ENCODE measurements around the gene ROPN1B. TPM values are rescaled to one million over a fixed set of nuclear protein-coding genes. Genes with fewer than 3 reads are reported as not detected.

ROPN1B gene
- total RNA-seq, 3 donors from 2014 or later = not detected

DNA sequence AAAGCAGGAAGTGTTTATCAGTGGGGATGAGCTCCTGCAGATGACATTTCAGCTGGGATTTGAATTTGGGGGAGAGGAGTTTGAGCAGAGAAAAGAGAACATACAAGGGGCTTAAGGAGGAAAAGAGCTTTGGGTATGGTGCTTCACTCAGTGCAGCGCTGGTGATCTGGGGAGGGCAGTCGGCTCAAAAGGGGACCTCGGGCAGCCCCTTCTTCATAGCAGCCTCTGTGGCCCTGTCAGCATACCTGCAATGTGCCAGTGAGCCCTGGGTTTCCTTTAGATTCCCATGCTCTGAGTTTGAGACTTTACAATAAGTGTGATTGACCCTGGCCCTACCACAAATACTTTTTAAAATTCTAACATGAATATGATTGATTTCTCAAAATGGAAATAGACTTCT, 40.2 kb downstream of the ROPN1B start:
- no peaks in the 10 kb centered on the region for H3K4me1 Mint-ChIP-seq (ENCODE audit: low read depth)
- H3K27me3 Mint-ChIP-seq (ENCODE audit: low read depth) = no peaks in the 10 kb centered on the region
- H3K9me3 Mint-ChIP-seq = no peaks in the 10 kb centered on the region
- DNase-seq = no peak
- peaks cover 60% of the 10 kb centered on the region for H3K36me3 Mint-ChIP-seq (ENCODE audit: insufficient read depth)
- no peak overlapping the region for H3K4me3 Mint-ChIP-seq
- ATAC-seq = no peak

- DNase-seq = no peak
- H3K36me3 Mint-ChIP-seq (ENCODE audit: insufficient read depth) = peaks cover 46% of the 10 kb centered on the region
These were observed 44.8 kb downstream of the ROPN1B start for GRCh38 chr3:126013751-126014156.

GRCh38 chr3:126014252-126014651, 45.3 kb downstream of the ROPN1B start:
- Mint-ChIP-seq H3K27me3 (ENCODE audit: low read depth) (no peaks in the 10 kb centered on the region), H3K4me3 (no peak overlapping the region), H3K4me1 (ENCODE audit: low read depth) (no peaks in the 10 kb centered on the region), H3K9me3 (no peaks in the 10 kb centered on the region), H3K36me3 (ENCODE audit: insufficient read depth) (peaks cover 44% of the 10 kb centered on the region)
- ATAC-seq = no peak
- no peak for DNase-seq

More at GRCh38 chr3:126013751-126014156, 44.8 kb downstream of the ROPN1B start:
- no peaks in the 10 kb centered on the region for H3K4me1 Mint-ChIP-seq (ENCODE audit: low read depth)
- H3K9me3 Mint-ChIP-seq = no peaks in the 10 kb centered on the region
- no peak for ATAC-seq
- H3K27me3 Mint-ChIP-seq (ENCODE audit: low read depth) = no peaks in the 10 kb centered on the region
- no peak overlapping the region for H3K4me3 Mint-ChIP-seq

DNA sequence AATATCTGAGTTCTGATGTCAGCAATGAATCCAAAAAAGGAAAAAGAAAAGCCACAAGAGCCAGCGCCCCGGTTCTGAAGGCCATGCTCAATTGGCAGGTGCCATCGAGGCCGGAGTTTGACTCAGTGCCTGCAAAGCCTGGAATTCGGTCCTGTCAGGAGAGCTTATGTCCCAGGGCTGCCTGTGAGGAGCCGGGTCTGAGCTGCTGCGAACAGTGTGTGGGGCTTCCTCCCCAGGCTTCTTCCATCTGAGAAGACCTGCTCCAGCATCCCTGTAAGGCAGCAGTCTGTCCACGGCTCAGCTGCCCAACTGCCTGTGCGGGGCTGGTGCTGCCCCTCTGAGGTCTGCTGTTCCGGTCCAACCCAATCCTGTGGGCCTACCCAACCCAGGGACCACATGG, 46.1 kb downstream of the ROPN1B start:
- Mint-ChIP-seq H3K27me3 (ENCODE audit: low read depth) (no peaks in the 10 kb centered on the region), H3K9me3 (no peaks in the 10 kb centered on the region), H3K4me1 (ENCODE audit: low read depth) (no peaks in the 10 kb centered on the region), H3K4me3 (no peak overlapping the region), H3K36me3 (ENCODE audit: insufficient read depth) (peaks cover 43% of the 10 kb centered on the region)
- ATAC-seq = no peak
- no peak for DNase-seq

GRCh38 chr3:126016616-126017015, 47.6 kb downstream of the ROPN1B start:
- no peaks in the 10 kb centered on the region for H3K4me1 Mint-ChIP-seq (ENCODE audit: low read depth)
- peaks cover 43% of the 10 kb centered on the region for H3K36me3 Mint-ChIP-seq (ENCODE audit: insufficient read depth)
- H3K4me3 Mint-ChIP-seq = no peak overlapping the region
- H3K27me3 Mint-ChIP-seq (ENCODE audit: low read depth) = no peaks in the 10 kb centered on the region
- DNase-seq (no peak), ATAC-seq (no peak)
- no peaks in the 10 kb centered on the region for H3K9me3 Mint-ChIP-seq

GRCh38 chr3:126017362-126017761, 48.4 kb downstream of the ROPN1B start:
- Mint-ChIP-seq H3K9me3 (no peaks in the 10 kb centered on the region), H3K4me1 (ENCODE audit: low read depth) (no peaks in the 10 kb centered on the region), H3K36me3 (ENCODE audit: insufficient read depth) (peaks cover 37% of the 10 kb centered on the region), H3K4me3 (no peak overlapping the region), H3K27me3 (ENCODE audit: low read depth) (no peaks in the 10 kb centered on the region)
- no peak for ATAC-seq
- no peak for DNase-seq

GRCh38 chr3:126018545-126018944, 49.6 kb downstream of the ROPN1B start:
- Mint-ChIP-seq H3K9me3 (no peaks in the 10 kb centered on the region), H3K36me3 (ENCODE audit: insufficient read depth) (peaks cover 34% of the 10 kb centered on the region), H3K4me3 (no peak overlapping the region), H3K27me3 (ENCODE audit: low read depth) (no peaks in the 10 kb centered on the region), H3K4me1 (ENCODE audit: low read depth) (no peaks in the 10 kb centered on the region)
- DNase-seq = no peak
- ATAC-seq = no peak

DNA sequence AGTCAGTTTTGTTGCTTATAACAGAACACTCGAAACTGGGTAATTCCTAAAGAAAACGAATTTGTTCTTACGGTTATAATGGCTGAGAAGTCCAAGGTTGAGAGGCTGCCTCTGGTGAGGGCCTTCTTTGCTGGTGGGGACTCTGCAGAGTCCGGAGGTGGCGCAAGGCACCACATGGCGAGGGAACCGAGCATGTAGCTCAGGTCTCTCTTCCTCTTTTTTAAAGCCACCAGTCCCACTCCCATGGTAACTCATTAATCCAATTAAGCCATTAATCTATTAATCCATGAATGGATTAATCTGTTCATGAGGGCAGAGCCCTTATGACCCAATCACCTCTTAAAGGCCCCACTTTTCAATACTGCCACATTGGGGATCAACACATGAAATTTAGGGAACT, 50.0 kb downstream of the ROPN1B start:
- ATAC-seq = no peak
- H3K36me3 Mint-ChIP-seq (ENCODE audit: insufficient read depth) = peaks cover 31% of the 10 kb centered on the region

DNA sequence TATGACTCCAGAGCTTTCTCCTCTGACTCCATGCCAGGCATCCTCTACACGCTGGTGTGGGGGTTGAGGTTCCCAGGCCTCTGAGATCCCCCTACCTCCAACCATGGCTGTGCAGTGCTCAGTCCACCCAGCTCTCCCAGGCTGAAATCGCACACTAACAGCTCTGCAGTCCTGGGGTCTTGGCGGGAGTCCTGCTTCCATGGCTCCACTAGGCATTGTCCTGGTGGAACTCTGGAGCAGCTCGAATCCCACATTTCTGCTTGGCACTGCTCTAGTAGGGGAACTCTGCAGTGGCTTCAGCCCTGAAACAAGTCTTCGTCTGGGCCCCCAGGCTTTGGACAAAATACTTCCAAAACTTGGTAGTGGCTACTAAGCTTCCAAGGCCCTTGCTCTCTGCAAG, 50.7 kb downstream of the ROPN1B start:
- Mint-ChIP-seq H3K27me3 (ENCODE audit: low read depth) (no peaks in the 10 kb centered on the region), H3K36me3 (ENCODE audit: insufficient read depth) (peaks cover 27% of the 10 kb centered on the region), H3K9me3 (no peaks in the 10 kb centered on the region), H3K4me3 (no peak overlapping the region), H3K4me1 (ENCODE audit: low read depth) (no peaks in the 10 kb centered on the region)
- no peak for ATAC-seq
- no peak for DNase-seq

More for the DNA sequence above, 50.0 kb downstream of the ROPN1B start:
- Mint-ChIP-seq H3K9me3 (no peaks in the 10 kb centered on the region), H3K4me1 (ENCODE audit: low read depth) (no peaks in the 10 kb centered on the region), H3K27me3 (ENCODE audit: low read depth) (no peaks in the 10 kb centered on the region), H3K4me3 (no peak overlapping the region)
- no peak for DNase-seq

DNA sequence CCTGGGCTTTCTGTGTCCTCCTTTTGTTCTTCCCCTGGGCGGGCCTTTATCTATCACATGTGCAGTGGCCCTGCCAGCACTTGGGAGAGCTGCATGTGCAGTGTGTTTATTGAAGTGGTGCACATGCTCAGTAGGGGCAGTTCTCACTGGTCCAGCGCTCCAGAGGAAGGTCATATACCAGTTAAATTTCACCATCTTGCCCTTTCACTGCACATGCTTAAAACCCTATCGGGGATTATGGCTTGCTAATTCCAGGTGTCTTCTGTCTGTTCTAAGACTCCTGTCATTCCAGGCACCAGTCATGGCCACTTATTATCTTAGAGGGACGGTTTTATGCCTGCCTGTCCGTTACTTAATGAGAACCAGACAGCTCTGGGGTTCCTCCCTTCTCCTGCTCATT, 52.2 kb downstream of the ROPN1B start:
- peaks cover 4% of the 10 kb centered on the region for H3K4me1 Mint-ChIP-seq (ENCODE audit: low read depth)
- no peak for ATAC-seq
- no peaks in the 10 kb centered on the region for H3K27me3 Mint-ChIP-seq (ENCODE audit: low read depth)
- no peaks in the 10 kb centered on the region for H3K9me3 Mint-ChIP-seq
- DNase-seq = no peak
- peaks cover 29% of the 10 kb centered on the region for H3K36me3 Mint-ChIP-seq (ENCODE audit: insufficient read depth)
- no peak overlapping the region for H3K4me3 Mint-ChIP-seq

- H3K27me3 Mint-ChIP-seq (ENCODE audit: low read depth) = no peaks in the 10 kb centered on the region
- peaks cover 8% of the 10 kb centered on the region for H3K4me1 Mint-ChIP-seq (ENCODE audit: low read depth)
- no peaks in the 10 kb centered on the region for H3K9me3 Mint-ChIP-seq
- no peak overlapping the region for H3K4me3 Mint-ChIP-seq
- DNase-seq (no peak), ATAC-seq (no peak)
- H3K36me3 Mint-ChIP-seq (ENCODE audit: insufficient read depth) = peaks cover 32% of the 10 kb centered on the region
These were observed 52.7 kb downstream of the ROPN1B start for GRCh38 chr3:126021702-126022101.

- no peaks in the 10 kb centered on the region for H3K27me3 Mint-ChIP-seq (ENCODE audit: low read depth)
- H3K36me3 Mint-ChIP-seq (ENCODE audit: insufficient read depth) = peaks cover 39% of the 10 kb centered on the region
- no peak overlapping the region for H3K4me3 Mint-ChIP-seq
These were observed 53.9 kb downstream of the ROPN1B start for GRCh38 chr3:126022741-126023359.

DNA sequence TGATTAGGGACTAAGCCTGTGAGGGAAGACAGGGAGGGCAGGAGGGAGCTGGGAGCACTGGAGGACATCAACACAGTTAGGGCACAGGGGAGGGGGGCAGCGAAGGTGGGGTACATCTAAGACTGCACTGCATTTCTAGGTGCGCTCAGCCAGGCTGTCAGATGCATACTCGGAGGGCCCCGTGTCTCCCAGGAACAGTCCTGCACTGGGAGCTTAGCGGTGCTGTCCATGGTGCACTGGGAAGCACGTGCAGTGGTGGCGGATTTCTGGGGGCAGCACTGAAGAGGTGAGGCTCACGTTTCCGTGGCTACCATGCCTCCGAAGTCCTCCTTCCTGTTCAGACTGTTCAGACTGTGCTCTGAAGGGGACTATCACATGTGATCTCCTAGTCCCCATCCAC, 54.4 kb downstream of the ROPN1B start:
- Mint-ChIP-seq H3K27me3 (ENCODE audit: low read depth) (no peaks in the 10 kb centered on the region), H3K4me3 (no peak overlapping the region), H3K4me1 (ENCODE audit: low read depth) (peaks cover 11% of the 10 kb centered on the region), H3K9me3 (peaks cover 9% of the 10 kb centered on the region), H3K36me3 (ENCODE audit: insufficient read depth) (peaks cover 40% of the 10 kb centered on the region)
- ATAC-seq (no peak), DNase-seq (no peak)

More at GRCh38 chr3:126022741-126023359, 53.9 kb downstream of the ROPN1B start:
- ATAC-seq = no peak
- peaks cover 6% of the 10 kb centered on the region for H3K9me3 Mint-ChIP-seq
- DNase-seq = no peak
- peaks cover 11% of the 10 kb centered on the region for H3K4me1 Mint-ChIP-seq (ENCODE audit: low read depth)

DNA sequence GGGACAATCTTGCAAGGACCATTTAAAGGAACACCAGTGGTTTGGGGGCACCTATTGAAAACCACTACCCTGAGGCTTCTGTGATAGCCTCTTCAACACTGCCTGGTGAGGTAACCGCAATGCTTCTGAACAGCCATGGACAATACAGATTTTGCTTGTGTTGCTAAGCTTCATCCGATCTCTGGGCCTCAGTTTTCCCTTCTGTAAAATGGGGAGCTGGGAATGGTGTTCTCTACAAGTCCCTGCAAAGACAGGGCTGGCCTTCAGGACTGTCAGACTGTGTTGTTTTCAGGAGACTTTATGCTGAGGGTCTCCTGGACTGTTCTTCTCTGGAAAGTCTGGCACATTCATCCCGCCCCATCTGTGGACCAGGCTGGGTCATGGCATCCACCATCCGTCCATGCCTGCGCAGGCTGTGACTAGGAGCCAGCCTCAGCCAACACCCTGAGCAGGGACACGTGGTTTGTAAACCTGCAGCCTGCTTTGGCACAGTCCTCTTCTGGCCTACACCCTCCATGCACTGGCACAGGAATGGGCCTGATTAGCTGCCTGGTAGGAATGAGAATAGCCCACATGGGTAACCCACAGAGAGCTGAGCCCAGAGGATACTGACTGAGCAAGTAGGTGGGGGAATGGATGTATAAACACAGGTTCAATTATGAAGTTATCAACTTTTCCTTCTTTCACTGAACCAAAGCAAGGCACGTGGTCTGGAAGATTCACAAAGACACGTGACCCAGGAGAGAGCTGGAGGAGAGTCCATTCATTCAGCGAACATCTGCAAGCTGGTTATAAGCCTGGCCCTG, 55.3 kb downstream of the ROPN1B start:
- DNase-seq (no peak), ATAC-seq (no peak)
- no peak overlapping the region for H3K4me3 Mint-ChIP-seq
- peaks cover 11% of the 10 kb centered on the region for H3K4me1 Mint-ChIP-seq (ENCODE audit: low read depth)
- peaks cover 9% of the 10 kb centered on the region for H3K9me3 Mint-ChIP-seq
- H3K36me3 Mint-ChIP-seq (ENCODE audit: insufficient read depth) = peaks cover 44% of the 10 kb centered on the region
- H3K27me3 Mint-ChIP-seq (ENCODE audit: low read depth) = no peaks in the 10 kb centered on the region

DNA sequence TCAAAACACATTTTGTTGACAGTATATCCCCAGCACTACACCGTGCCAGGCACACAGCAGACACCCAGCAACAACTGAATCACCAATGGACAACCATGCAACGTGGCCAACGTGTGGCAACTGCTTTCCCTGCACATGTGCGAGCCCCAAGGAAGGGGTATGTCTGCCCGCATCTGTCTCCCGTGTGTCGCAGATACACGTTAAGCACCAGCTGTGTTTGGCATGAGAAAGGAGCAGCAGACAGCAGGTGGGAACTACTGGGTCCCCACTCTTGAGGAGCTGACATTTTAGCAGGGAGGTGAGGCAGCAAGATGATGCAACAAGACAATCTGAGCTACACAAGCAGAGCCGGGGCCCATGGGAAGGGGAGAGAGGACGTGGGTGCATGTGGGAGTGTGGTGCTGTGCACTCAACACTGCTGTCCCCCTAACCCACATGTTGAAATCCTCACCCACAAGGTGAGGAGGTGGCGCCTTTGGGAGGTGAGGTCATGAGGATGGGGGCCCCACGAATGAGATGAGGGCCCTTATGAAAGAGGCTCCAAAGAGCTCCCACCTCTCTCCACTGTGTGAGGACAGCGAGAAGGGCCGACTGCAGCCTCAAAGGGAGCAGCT, 56.2 kb downstream of the ROPN1B start:
- no peak for ATAC-seq
- peaks cover 9% of the 10 kb centered on the region for H3K9me3 Mint-ChIP-seq
- peaks cover 11% of the 10 kb centered on the region for H3K4me1 Mint-ChIP-seq (ENCODE audit: low read depth)
- peaks cover 45% of the 10 kb centered on the region for H3K36me3 Mint-ChIP-seq (ENCODE audit: insufficient read depth)
- H3K4me3 Mint-ChIP-seq = no peak overlapping the region
- DNase-seq = no peak
- H3K27me3 Mint-ChIP-seq (ENCODE audit: low read depth) = no peaks in the 10 kb centered on the region

Data from activated T-cell treated with anti-CD3 and anti-CD28 coated beads, Interleukin-2, amount 50 U/mL, for 4 hours (primary cell).